Measurements from ENCODE around the gene DEFB119. TPM values are rescaled to one million over a fixed set of nuclear protein-coding genes. Genes with fewer than 3 reads are reported as not detected.

DEFB119 gene
- total RNA-seq, 1 experiment from 2014 or later: not detected

GRCh38 chr20:31341470-31341869, 48.9 kb downstream of the DEFB119 start:
- intact Hi-C loops (cut with micrococcal nuclease; ENCODE audit: unreplicated experiment): no loop called here
- ChIA-PET POLR2A (ENCODE audit: low non-redundant PET) (no interaction called here), CTCF (no interaction called here)
- no peak for TF ChIP-seq CTCF (conservative IDR thresholded peaks at IDR 0.05; ENCODE audit: low read depth, low read length)
- TF ChIP-seq EZH2 (IDR thresholded peaks at IDR 0.05; ENCODE audit: borderline replicate concordance, low read depth, low read length, poor library complexity, severe bottlenecking): no peak
- DNase-seq (ENCODE audit: low spot score): no peak
- no peak overlapping the region for H3K4me3 ChIP-seq (ENCODE audit: low read depth, low read length, poor library complexity, severe bottlenecking)
- no peaks in the 10 kb centered on the region for H3K4me1 ChIP-seq (ENCODE audit: insufficient read depth, low read length, poor library complexity, severe bottlenecking)
- no peaks in the 10 kb centered on the region for H3K36me3 ChIP-seq (ENCODE audit: insufficient read depth, low read length, poor library complexity, severe bottlenecking)
- peaks cover 15% of the 10 kb centered on the region for H3K27me3 ChIP-seq (replicated peaks; ENCODE audit: insufficient read depth, low read depth, low read length, poor library complexity)
- no peak overlapping the region for H3K27ac ChIP-seq (ENCODE audit: low read depth, low read length, poor library complexity, severe bottlenecking)
- no peaks in the 10 kb centered on the region for H3K9me3 ChIP-seq (ENCODE audit: low read depth, low read length, poor library complexity, severe bottlenecking)
- no TSS peak for BruUV-seq (replicated peaks)

GRCh38 chr20:31330893-31331292, 59.5 kb downstream of the DEFB119 start:
- Histone ChIP-seq H3K27me3 (replicated peaks; ENCODE audit: insufficient read depth, low read depth, low read length, poor library complexity) (peaks cover 13% of the 10 kb centered on the region), H3K9me3 (ENCODE audit: low read depth, low read length, poor library complexity, severe bottlenecking) (no peaks in the 10 kb centered on the region), H3K36me3 (ENCODE audit: insufficient read depth, low read length, poor library complexity, severe bottlenecking) (no peaks in the 10 kb centered on the region), H3K27ac (ENCODE audit: low read depth, low read length, poor library complexity, severe bottlenecking) (no peak overlapping the region), H3K4me1 (ENCODE audit: insufficient read depth, low read length, poor library complexity, severe bottlenecking) (no peaks in the 10 kb centered on the region), H3K4me3 (ENCODE audit: low read depth, low read length, poor library complexity, severe bottlenecking) (no peak overlapping the region)
- TF ChIP-seq EZH2 (IDR thresholded peaks at IDR 0.05; ENCODE audit: borderline replicate concordance, low read depth, low read length, poor library complexity, severe bottlenecking) (no peak), CTCF (conservative IDR thresholded peaks at IDR 0.05; ENCODE audit: low read depth, low read length) (no peak)
- intact Hi-C loops (cut with micrococcal nuclease; ENCODE audit: unreplicated experiment): no loop called here
- DNase-seq (ENCODE audit: low spot score): no peak
- ChIA-PET POLR2A (ENCODE audit: low non-redundant PET) (no interaction called here), CTCF (no interaction called here)
- BruUV-seq (replicated peaks): no TSS peak

Other genes starting within 250 kb of the DEFB119 start
- not detected in 2 replicates for gene DEFB115, start 132.9 kb downstream of the DEFB119 start, total RNA-seq (2021)
- gene DEFB116, start 82.0 kb downstream of the DEFB119 start, total RNA-seq (2021): not detected in 2 replicates
- gene DEFB118, start 22.0 kb downstream of the DEFB119 start, total RNA-seq (2021): not detected in 2 replicates
- not detected in 2 replicates for gene DEFB121, start 15.6 kb upstream of the DEFB119 start, total RNA-seq (2021)
- gene DEFB123, start 50.0 kb upstream of the DEFB119 start, total RNA-seq (2021): not detected in 2 replicates
- not detected in 2 replicates for gene DEFB124, start 84.5 kb upstream of the DEFB119 start, total RNA-seq (2021)
- gene REM1, start 84.7 kb upstream of the DEFB119 start, total RNA-seq (2021): not detected in 2 replicates
- 182 and 196 TPM in 2 replicates for gene HM13, start 123.9 kb upstream of the DEFB119 start, total RNA-seq (2021)
- 24.6 and 39.3 TPM in 2 replicates for gene ID1, start 214.7 kb upstream of the DEFB119 start, total RNA-seq (2021)
- gene COX4I2, start 247.3 kb upstream of the DEFB119 start, total RNA-seq (2021): not detected in 2 replicates